Stimulated activated CD4-positive, alpha-beta T cell treated with anti-CD3 and anti-CD28 coated beads, Interleukin-12 subunit alpha, Interleukin-12 subunit beta, amount 100 ng/mL, for 4 hours (primary cell): ENCODE results near the gene ASMTL.

Experiments
- DNase-seq: peaks from one replicate; pipeline ENCODE4 v3.0.0-alpha.2; 2020

ASMTL gene

DNA sequence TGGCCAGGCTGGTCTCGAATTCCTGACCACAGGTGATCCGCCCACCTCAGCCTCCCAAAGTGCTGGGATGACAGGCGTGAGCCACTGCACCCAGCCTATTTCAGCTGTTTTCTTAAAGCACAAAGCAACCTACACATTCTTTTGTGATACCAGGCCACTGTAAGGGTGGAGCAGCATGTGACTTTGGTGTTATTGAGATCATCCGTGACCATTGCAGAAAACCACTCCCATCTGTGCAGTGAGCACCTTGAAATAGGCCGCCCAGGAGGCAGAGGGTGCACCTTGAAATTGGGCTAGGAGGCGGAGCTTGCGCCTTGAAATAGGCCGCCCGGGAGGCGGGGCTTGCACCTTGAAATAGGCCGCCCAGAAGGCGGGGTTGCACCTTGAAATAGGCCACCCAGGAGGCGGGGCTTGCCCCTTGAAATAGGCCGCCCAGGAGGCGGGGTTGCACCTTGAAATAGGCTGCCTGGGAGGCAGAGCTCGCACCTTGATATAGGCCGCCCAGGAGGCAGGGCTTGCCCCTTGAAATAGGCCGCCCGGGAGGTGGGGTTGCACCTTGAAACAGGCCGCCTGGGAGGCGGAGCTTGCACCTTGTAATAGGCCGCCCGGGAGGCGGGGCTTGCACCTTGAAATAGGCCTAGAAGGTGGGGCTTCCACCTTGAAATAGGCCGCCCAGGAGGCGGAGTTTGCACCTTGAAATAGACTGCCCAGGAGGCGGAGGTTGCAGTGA is 51.8 kb downstream of the ASMTL start:
- no peak for DNase-seq

DNA sequence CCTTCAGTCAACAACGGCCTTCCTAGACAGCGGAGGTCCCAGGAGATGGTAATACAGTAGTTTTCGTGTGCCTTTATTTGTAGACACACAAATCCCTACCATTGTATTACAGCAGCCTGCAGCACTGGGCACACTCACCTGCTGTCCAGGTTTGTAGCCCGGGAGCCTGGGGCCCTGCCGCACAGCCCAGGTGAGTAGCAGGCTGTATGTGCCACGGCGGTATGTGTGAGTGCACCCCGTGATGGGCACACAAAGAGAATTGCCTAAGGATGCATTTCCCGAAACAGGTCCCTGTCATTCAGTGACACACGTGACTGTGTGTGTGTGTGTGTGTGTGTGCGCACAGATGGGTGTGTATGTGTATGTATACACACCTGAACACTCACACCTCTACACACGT is 52.7 kb downstream of the ASMTL start:
- DNase-seq = no peak

DNA sequence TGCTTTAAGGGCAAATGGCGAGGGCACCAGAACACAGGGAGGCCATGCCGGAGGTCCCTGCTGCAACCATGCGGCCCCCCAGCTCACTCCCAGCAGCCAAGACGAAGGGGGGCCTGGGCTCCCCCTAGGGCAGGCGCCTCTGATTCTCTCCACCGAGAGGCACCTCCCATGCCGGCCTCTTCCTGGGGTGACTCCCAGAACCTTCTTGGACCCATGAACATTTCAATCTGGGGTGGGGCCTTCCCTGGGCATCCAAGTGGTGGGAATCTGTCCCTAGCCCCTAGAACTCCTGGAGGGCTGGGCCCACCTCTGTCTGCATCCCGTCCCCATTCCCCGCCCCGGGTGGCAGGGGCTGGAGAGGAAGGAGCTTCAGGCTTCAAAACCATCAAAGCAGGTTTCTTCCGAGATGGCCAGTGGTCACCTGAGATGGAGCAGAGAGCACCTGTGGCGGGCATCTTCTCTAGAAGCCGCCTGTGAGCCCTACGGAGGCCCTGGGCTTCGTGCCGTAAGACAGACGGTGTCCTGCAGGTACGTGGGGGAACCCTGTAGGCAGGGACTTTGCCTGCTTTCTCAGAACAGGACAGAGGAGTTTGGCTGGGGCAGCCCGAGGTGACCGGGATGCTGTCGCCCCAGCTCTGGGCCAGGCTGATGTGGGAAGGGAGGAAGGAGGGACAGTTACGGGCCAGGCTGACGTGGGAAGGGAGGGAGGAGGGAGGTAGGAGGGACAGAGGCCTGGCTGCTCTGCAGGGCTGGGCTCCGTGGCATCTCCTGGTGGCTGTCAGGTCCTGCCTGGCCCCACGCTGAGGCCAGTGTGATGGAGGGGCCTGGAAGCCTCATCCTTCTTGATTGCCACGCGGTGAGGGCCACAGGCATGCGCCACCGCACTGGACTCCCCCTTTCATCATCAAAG is 54.0 kb downstream of the ASMTL start:
- no peak for DNase-seq

DNA sequence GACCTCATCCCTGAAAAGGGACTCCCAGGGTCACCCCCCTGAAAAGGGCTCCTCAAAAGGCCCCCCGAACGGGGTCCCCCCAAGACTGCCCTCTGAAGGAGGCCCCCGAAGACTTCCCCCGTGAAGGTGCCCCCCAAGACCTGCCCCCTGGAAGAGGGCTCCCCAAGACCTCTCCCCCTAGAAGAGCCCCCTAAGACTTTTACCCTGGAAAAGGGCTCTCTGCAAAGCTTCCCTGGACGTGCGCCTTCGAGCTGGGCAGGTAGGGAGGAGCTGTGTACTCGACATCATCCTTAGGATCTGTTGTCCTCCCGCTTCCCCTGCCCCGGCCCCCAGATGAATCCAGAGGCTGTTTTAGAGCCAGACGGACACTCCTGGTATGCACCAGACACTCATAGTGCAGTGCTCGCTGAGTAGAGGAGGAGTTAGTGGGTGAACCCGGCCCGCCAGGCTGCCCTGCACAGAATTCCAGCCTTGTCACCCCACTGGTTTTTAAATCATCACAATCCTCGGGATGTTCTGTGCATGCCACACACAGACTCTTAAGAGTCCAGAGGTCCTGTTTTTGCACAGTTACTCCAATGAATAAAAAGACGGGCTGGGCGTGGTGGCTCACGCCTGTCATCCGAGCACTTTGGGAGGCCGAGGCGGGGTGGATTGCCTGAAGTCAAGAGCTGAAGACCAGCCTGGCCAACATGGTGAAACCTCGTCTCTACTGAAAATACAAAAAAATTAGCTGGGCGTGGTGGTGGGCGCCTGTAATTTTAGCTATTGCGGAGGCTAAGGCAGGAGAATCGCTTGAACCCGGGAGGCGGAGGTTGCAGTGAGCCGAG is 55.1 kb downstream of the ASMTL start:
- no peak for DNase-seq

DNA sequence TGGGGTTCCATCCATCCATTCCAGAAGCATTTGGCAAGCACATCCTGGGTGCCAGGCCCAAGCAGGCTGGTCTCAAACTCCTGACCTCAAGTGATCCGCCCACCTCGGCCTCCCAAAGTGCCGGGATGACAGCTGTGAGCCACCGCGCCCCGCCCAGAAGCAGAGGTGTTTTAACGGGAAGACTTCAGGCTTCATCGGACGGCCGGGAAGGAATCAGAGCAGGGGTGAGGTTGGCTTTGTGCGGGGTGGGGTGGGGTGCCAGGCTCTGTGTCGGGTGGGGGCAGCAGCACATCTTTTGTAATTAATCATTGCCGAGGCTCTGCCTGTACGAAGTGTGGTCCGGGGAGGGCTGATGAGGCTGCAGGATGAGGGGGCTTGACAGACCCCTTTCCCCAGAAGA is 55.7 kb downstream of the ASMTL start:
- DNase-seq = no peak

DNA sequence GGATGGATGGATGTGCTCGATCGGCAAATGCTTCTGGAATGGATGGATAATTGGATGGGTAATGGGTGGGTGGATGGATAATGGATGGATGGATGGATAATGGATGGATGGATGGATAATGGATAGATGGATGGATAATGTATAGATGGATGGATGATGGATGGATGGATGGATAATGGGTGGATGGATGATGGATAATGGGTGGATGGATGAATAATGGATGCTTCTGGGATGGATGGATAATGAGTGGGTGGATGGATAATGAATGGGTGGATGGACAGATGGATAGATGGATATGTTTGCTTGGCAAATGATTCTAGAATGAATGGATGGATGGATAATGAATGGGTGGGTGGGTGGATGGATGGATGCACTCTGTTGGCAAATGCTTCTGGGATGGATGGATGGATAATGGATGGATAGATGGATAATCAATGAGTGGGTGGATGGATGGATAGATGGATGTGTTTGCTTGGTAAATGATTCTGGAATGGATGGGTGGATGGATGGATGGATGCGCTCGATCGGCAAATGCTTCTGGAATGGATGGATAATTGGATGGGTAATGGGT is 57.0 kb downstream of the ASMTL start:
- no peak for DNase-seq

DNA sequence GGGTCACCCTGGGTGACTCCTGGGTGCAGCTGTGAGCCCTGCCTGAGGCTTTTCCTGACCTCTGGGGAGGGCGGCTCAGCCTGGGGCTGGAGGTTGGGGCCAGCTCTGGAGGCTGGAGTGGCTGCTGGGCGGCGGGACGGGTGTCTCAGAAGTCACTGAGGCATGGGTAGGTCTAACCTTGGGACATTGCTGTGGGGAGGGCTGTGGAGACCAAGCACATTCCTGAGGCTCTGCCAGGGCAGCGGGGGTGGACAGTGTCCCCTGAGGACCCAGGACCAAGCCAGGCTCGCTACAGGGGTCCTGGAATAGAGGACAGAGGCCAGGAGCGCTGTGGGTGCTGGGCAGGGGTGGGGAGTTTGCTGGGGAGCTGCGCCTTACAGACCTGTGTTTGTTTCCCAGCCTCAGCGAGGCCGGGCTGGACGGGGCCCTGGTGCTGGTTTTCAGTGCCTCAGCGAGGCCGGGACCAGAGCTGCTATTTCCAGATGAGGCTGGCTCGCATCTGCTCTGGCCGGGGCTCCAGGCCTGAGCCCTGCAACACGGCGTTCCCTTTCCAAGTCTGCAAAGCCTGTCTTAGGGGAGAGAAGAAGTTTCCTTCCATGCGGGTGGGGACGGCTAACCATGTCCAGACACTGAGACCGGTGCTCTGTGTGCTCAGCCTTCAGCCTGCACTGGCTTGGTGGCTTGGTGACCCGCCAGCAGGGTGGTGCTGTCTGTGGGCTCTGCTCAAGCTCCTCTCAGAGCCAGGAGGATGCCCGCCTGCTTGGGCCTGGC is 57.8 kb downstream of the ASMTL start:
- no peak for DNase-seq

DNA sequence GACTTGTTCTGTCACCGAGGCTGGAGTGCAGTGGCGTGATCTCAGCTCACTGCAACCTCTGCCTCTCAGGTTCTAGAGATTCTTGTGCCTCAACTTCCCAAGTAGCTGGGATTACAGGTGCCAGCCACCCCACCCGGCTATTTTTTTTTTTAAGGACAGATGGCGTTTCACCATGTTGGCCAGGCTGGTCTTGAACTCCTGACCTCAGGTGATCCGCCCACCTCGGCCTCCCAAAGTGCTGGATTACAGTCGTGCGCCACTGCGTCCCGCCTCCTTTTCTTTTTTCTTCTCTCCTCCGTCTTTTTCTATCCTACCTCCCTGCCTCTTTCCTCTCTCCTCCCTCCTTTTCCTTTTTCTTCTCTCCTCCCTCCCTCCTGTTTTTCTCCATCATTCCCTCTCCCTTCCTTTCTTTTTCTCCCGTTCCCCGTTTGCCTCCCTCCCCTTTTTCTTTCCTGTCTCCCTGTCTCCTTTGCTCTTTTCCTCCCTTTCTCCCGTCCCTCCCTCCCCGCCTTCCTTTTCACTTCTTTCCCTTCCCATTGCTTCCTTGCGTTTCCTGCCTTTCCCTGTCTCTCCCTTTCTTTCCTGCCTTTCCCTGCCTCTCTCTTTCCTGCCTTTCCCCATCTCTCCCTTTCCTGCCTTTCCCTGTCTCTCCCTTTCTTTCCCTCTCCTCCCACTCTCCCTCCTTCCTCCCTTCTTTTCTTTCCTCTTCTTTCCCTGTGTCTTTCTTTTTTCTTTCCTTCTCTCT is 58.7 kb downstream of the ASMTL start:
- DNase-seq = no peak

DNA sequence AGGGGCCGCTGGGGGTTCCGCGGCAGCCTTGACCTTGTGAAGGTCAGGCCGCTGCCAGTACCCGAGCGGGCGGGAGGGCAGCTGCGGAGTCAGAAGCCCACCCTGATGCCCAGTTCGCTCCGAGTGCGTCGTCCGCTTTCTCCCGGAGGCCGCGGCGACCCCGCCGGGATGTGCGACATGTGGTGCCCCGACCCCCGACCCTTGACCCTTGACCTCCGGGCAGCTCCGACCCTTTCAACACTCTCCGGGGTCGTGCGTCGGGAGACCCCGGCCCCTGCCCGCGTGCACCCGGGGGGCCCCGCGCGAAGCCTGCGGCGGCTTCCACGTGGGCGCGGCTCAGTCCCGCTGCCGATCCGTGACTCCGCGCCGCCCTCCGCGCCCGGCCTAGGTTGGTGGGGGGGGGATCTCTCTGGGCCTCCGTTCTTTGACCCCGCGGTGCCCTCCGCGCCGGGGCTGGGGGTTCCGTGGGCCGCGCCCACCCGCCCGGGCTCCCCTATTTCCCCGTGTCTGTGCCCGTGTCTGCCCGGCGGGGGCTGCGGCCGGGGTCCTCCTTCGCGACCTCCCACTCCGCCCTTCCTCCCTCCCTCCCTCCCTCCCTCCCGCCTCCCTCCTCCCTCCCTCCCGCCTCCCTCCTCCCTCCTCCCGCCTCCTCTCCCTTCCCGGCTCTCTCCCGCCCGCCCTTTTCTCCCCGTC is 60.2 kb downstream of the ASMTL start:
- DNase-seq = no peak

DNA sequence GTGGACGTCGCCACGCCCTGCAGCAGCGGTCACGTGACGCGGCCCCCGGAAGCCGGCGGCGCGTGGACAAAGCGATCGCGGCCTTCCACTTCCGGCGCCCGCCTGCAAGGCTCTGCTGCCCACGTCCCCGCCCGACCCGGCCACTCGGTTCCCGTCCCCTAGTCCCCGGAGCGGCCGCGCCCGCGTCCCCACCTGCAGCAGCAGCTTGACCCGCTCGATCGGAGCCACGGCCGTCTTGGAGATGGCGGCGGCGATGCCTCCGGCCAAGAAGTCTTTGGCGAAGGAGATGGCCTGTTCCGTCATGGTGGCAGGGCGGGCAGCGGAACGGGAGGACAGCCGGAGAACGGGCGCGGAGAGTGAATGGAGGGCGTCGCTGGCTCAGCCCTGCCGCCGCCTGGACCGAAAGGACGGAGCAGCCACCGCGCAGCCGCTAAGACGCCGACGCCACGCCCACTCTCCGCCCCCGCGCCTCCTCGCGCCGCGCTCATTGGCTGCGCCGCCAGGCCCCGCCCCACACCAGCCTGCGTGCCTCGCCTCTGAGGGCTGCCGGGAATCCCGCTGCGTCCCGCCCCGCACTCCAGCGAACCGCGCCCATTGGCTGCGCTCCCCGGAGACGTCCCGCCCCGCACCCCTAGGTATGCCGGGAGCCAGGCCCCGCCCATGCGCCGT is 60.9 kb downstream of the ASMTL start, which contains the start of gene SLC25A6:
Gene SLC25A6 (minus strand): TSS at position 407 of the 669 bp plus-strand sequence. CDS start 104 bp downstream, at position 303.
- DNase-seq = peak; percentile 100

DNA sequence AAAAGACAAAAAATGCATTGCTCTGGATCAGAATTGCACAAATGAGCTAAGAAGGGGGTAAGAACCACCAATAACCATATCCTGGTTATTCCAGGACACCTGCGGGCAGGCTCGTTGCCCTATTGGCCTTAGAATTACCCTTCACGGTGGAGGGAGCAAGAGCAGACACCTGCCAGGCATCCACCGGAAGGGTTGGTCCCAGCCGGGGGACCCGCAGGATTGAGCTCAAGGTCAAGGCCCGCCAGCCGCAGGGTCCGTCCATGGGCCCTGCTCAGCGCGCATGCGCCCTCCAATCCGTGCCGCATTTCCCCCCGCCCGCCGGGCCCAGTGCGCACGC is 61.4 kb downstream of the ASMTL start:
- DNase-seq = no peak

DNA sequence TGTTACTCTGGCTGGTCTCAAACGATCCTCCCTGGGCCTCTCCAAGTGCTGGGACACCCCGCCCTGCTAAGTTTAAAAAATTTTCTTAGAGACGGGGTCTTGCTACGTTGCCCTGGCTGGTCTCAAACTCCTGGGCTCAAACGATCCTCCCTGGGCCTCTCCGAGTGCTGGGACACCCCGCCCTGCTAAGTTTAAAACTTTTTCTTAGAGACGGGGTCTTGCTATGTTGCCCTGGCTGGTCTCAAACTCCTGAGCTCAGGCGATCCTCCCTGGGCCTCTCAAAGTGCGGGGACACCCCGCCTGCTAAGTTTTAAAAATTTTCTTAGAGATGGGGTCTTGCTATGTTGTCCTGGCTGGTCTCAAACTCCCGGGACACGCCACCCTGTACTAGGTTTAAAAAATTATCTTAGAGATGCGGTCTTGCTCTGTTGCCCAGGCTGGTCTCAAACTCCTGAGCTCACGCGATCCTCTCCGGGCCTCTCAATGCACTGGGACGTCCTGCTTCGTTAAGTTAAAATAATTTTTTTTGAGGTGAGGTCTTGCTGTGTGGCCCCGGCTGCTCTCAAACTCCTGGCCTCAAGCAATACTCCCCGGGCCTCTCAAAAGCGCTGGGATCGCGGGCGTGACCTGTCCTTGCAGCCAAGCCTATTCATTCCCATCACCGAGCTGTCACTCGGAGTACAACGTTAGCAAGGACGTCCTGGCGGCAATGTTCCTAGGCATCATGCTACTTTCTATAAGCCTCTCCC is 61.9 kb downstream of the ASMTL start:
- no peak for DNase-seq

DNA sequence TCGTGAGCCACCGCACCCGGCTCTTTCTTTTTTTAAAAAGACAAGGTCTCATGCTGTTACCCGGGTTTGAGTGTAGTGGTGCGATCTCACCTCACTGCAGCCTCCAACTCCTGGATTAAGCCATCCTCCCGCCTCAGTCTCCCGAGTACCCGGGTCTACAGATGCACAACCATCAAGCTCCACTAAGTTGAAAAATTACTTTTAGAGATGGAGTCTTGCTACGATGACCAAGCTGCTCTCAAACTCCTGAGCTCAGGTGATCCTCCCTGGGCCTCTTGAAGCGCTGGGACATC is 62.8 kb downstream of the ASMTL start:
- no peak for DNase-seq

DNA sequence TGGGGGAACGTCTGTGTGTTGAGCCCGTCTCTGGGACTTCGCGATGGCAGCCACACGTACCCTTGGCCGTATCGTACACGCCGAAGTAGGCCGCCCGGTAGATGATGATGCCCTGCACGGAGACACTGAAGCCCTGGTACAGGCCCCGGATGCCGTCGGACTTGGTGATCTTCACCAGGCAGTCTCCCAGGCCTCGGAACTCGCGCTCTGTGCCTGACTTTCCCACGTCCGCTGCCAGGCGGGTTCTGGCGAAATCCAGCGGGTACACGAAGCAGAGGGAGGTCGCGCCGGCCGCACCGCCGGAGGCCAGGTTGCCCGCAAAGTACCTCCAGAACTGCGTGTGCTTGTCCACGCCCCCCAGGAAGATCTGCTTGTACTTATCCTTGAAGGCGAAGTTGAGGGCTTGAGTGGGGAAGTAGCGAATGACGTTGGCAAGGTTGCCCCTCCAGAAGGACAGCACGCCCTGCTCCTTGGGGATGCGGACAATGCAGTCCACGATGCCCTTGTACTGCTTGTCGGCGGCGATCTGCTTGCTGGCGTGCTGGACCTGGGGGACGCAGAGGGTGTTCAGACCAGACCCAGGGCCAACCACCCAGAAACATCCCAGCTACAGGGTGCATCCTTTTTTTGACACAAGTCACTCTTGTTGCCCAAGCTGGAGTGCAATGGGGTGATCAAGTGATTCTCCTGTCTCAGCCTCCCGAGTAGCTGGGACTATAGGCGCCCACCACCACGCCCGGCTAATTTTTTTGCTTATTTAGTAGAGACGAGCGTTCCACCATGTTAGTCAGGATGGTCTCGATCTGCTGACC is 63.3 kb downstream of the ASMTL start:
- no peak for DNase-seq

DNA sequence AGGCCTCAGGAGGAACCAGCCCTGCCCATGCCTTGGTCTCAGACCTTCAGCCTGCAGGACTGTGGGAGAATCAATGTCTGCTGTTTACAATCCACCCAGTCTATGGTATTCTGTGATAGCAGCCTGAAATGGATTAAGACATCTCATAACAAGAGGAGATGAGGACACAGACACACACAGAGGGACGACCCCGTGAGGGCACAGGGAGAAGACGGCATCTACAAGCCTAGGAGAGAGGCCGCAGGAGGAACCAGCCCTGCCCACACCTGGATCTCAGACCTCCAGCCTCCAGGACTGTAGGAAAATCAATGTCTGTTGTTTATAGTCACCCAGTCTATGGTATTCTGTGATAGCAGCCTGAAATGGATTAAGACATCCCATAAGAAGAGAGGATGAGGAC is 64.1 kb downstream of the ASMTL start:
- no peak for DNase-seq

DNA sequence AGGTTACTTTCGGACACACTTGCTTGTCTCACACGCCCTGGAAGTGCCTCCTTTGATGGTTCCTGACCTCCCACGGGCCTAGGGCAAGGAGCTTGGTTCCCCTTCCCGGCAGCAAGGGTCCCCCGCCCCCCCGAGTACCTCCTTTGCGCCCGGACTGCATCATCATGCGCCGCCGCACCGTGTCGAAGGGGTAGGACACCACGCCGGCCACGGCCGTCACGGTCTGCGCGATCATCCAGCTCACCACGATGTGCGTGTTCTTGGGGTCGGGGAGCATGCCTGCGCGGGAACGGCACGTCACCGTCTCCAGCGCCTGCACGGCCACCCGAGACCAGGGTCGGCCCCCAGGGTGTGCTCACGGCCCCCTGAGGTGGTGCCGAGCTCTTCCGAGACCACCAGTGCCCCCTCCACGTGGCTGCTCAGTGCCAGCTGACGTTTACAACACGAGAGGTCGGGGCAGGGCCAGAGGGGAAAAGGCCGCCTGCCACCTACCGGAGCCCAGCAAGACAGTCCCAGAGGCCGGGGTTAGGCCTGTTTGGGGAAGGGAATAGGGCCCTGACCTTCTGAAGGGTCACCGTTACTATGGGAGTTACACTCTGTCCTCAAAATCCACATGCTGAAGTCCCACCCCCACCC is 65.5 kb downstream of the ASMTL start:
- DNase-seq = no peak

DNA sequence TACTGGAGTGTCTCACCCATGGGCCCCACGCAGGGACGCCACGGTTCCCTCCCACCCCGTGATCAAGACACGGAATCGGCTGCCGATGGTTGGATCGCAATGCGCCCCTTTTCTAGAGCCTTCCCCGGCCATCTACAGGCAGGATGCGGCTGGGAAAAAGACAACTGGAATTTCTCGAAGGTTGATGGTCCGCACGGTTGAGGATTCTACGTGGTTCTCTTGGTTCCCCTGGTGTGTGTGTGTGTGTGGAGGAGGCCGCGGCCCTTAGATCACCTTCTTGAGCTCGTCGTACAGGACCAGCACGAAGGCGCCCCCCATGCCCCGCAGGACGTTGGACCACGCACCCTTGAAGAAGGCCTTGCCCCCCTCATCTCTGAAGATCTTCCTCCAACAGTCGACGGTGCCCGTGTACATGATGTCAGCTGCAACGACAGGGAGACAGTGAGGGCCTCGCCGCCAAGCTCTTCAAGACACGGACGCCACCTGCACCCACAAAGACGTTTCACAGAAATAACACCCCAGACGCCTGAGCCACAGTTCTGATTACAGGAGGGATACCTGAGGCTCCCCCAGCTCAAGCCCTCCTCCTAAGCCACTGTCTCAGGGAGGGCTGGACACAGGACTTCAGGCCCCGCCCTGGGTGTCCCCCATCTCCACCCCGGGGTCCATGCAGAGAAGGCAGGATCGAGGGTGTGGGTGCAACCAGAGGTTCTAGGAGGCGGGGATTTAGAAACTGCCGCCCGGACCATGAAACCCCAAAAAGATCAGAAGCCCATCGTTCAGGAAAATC is 66.2 kb downstream of the ASMTL start:
- no peak for DNase-seq
